IMR-90 (cell line): Measurements from ENCODE around the gene GSG1L.

Source experiments
- BHLHE40 ChIP-seq: fragments of 150-350 bp; IDR thresholded peaks from 2 replicates; pipeline ENCODE4 v1.6.1; 2016; ENCODE audit warnings: mild to moderate bottlenecking, low read depth, low read length
- CEBPB ChIP-seq: IDR thresholded peaks from 2 replicates; pipeline ENCODE4 v1.6.1; 2012; ENCODE audit warnings: low read depth, low read length, improper control_type of control experiment
- CHD1 ChIP-seq: IDR thresholded peaks from 2 replicates; pipeline ENCODE4 v1.6.1; 2012; ENCODE audit warnings: low read depth, low read length, improper control_type of control experiment
- FOS ChIP-seq: fragments of 150-350 bp; IDR thresholded peaks from 2 replicates; pipeline ENCODE4 v1.6.1; 2016; ENCODE audit warnings: low read depth, low read length
- MAFK ChIP-seq: IDR thresholded peaks from 2 replicates; pipeline ENCODE4 v1.6.1; 2012; ENCODE audit warnings: low read depth, low read length, improper control_type of control experiment
- POLR2A ChIP-seq: IDR thresholded peaks from 2 replicates; pipeline ENCODE4 v1.6.1; 2012; ENCODE audit warnings: mild to moderate bottlenecking, low read depth, low read length
- RAD21 ChIP-seq: IDR thresholded peaks from 2 replicates; pipeline ENCODE4 v1.6.1; 2012; ENCODE audit warnings: low read length, improper control_type of control experiment
- RCOR1 ChIP-seq: IDR thresholded peaks from 2 replicates; pipeline ENCODE4 v1.6.1; 2012; ENCODE audit warnings: mild to moderate bottlenecking, low read length, improper control_type of control experiment; ENCODE audit not compliant: insufficient replicate concordance
- SMC3 ChIP-seq: fragments of 150-350 bp; IDR thresholded peaks from 2 replicates; pipeline ENCODE4 v1.6.1; 2016; ENCODE audit warnings: low read depth, mild to moderate bottlenecking, antibody characterized with exemption, low read length, moderate library complexity
- TF ChIP-seq, protein P1 (sequence below): conservative IDR thresholded peaks from 2 replicates; pipeline ENCODE4 v1.5.1; 2012; ENCODE audit warnings: mild to moderate bottlenecking, low read depth, low read length, improper control_type of control experiment

DNA sequence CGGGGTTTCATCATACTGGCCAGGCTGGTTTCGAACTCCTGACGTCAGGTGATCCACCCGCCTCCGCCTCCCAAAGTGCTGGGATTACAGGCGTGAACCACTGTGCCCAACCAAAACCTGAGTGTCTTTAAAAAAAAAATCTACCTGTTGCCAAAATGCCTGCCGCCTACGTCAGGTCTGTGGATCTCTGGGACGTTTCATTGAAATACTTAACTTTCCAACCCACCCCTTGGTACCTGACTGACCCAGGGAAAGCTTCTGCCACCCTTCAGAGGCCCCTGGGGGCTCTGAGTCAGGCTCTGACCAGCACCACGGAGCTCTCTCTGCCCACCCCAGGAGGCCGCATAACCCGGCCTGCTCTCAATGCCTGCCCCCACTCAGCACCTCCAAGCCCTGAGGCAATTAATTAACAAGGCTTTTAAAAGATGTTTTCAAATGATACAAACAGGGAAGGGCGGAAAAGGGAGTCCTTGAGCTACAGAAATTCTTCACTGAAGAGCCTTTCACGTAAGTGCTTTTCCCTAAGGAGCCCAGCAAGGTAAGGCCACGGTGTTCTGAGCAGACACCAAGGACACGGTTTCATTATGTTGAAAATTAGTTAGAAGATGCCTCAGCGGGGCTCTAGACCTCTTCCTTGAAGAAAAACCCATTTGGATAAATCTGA, 29.3 kb upstream of the GSG1L start:
- TF ChIP-seq CEBPB (no peak), RAD21 (no peak), FOS (no peak), SMC3 (no peak), BHLHE40 (no peak), POLR2A (no peak), CHD1 (no peak), MAFK (no peak), RCOR1 (no peak)
- TF ChIP-seq, protein P1, sequence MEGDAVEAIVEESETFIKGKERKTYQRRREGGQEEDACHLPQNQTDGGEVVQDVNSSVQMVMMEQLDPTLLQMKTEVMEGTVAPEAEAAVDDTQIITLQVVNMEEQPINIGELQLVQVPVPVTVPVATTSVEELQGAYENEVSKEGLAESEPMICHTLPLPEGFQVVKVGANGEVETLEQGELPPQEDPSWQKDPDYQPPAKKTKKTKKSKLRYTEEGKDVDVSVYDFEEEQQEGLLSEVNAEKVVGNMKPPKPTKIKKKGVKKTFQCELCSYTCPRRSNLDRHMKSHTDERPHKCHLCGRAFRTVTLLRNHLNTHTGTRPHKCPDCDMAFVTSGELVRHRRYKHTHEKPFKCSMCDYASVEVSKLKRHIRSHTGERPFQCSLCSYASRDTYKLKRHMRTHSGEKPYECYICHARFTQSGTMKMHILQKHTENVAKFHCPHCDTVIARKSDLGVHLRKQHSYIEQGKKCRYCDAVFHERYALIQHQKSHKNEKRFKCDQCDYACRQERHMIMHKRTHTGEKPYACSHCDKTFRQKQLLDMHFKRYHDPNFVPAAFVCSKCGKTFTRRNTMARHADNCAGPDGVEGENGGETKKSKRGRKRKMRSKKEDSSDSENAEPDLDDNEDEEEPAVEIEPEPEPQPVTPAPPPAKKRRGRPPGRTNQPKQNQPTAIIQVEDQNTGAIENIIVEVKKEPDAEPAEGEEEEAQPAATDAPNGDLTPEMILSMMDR = no peak
